ENCODE data around the gene RNF10. TPM values are rescaled to one million over a fixed set of nuclear protein-coding genes. Genes with fewer than 3 reads are reported as not detected.

The RNF10 gene
- total and polyA plus RNA-seq, 9 of the 15 experiments (the other 6 are each of a cell fraction or from before 2014, with no cell fraction given) = 43.0 to 139 (median 80.1) TPM

- TF ChIP-seq, protein P1, sequence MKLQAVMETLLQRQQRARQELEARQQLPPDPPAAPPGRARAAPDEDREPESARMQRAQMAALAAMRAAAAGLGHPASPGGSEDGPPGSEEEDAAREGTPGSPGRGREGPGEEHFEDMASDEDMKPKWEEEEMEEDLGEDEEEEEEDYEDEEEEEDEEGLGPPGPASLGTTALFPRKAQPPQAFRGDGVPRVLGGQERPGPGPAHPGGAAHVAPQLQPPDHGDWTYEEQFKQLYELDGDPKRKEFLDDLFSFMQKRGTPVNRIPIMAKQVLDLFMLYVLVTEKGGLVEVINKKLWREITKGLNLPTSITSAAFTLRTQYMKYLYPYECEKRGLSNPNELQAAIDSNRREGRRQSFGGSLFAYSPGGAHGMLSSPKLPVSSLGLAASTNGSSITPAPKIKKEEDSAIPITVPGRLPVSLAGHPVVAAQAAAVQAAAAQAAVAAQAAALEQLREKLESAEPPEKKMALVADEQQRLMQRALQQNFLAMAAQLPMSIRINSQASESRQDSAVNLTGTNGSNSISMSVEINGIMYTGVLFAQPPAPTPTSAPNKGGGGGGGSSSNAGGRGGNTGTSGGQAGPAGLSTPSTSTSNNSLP (IDR thresholded peaks at IDR 0.05; ENCODE audit: borderline replicate concordance, low read depth, low read length) = peak; percentile 76; the same call in 1 of the 2 replicates
- TF ChIP-seq ETS1 (conservative IDR thresholded peaks at IDR 0.05; ENCODE audit: control insufficient read depth, low read depth, low read length) (no peak), ZNF175 (CRISPR knock-in tag; IDR thresholded peaks at IDR 0.05; ENCODE audit: low read depth) (peak; percentile 86), PYGO2 (tag; IDR thresholded peaks at IDR 0.05) (peak; percentile 85), ZKSCAN8 (CRISPR knock-in tag; IDR thresholded peaks at IDR 0.05) (peak; percentile 83), MTA1 (IDR thresholded peaks at IDR 0.05; ENCODE audit: borderline replicate concordance) (peak; percentile 92), ZNF609 (CRISPR knock-in tag; IDR thresholded peaks at IDR 0.05; ENCODE audit: borderline replicate concordance) (0 out of 2 replicates have a peak, but pooled peaks have one; percentile 53), STAT5A (IDR thresholded peaks at IDR 0.05; ENCODE audit: borderline replicate concordance, low read length) (peak; percentile 94), NR3C1 (CRISPR knock-in tag; IDR thresholded peaks at IDR 0.05) (no peak), NRF1 (conservative IDR thresholded peaks at IDR 0.05 in 1 of 2, IDR thresholded peaks at IDR 0.05 in 1 of 2) (0 out of 4 replicates have a peak, but pooled peaks of 1 of the 2 experiments have one; percentile 22), TCF3 (CRISPR knock-in tag; IDR thresholded peaks at IDR 0.05) (peak; percentile 99), FOXA3 (CRISPR knock-in tag; conservative IDR thresholded peaks at IDR 0.05 in 1 of 2, IDR thresholded peaks at IDR 0.05 in 1 of 2) (peak in 1 of 2 experiments; percentile 77; a peak in 2 of 4 replicates), NEUROD1 (IDR thresholded peaks at IDR 0.05; ENCODE audit: borderline replicate concordance, low read depth, low read length, partially characterized antibody) (peak; percentile 74), DIDO1 (tag; IDR thresholded peaks at IDR 0.05; ENCODE audit: low read depth) (no peak)
- TF ChIP-seq, protein P2, sequence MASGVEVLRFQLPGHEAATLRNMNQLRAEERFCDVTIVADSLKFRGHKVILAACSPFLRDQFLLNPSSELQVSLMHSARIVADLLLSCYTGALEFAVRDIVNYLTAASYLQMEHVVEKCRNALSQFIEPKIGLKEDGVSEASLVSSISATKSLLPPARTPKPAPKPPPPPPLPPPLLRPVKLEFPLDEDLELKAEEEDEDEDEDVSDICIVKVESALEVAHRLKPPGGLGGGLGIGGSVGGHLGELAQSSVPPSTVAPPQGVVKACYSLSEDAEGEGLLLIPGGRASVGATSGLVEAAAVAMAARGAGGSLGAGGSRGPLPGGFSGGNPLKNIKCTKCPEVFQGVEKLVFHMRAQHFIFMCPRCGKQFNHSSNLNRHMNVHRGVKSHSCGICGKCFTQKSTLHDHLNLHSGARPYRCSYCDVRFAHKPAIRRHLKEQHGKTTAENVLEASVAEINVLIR (CRISPR knock-in tag; IDR thresholded peaks at IDR 0.05) = peak; percentile 32; the same call in 1 of the 2 replicates
- TF ChIP-seq, protein P3, sequence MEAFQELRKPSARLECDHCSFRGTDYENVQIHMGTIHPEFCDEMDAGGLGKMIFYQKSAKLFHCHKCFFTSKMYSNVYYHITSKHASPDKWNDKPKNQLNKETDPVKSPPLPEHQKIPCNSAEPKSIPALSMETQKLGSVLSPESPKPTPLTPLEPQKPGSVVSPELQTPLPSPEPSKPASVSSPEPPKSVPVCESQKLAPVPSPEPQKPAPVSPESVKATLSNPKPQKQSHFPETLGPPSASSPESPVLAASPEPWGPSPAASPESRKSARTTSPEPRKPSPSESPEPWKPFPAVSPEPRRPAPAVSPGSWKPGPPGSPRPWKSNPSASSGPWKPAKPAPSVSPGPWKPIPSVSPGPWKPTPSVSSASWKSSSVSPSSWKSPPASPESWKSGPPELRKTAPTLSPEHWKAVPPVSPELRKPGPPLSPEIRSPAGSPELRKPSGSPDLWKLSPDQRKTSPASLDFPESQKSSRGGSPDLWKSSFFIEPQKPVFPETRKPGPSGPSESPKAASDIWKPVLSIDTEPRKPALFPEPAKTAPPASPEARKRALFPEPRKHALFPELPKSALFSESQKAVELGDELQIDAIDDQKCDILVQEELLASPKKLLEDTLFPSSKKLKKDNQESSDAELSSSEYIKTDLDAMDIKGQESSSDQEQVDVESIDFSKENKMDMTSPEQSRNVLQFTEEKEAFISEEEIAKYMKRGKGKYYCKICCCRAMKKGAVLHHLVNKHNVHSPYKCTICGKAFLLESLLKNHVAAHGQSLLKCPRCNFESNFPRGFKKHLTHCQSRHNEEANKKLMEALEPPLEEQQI (IDR thresholded peaks at IDR 0.05) = peak; percentile 85
Observed at GRCh38 chr12:120540445-120540844, 6.3 kb downstream of the RNF10 start (continued).

All from K562 (cell line).